OCI-LY3 (cell line): ENCODE results near the gene AGBL4.

Experiments used
- EZH2phosphoT487 ChIP-seq: fragments of 200-600 bp; shearing (Covaris generic); IDR thresholded peaks from 2 replicates; pipeline ENCODE4 v1.6.1; 2018; ENCODE audit warnings: antibody characterized with exemption, mixed run types, low read depth
- TF ChIP-seq, protein P1 (sequence below): fragments of 200-600, 300-600 bp; sonication (generic); IDR thresholded peaks from 2 replicates; pipeline ENCODE4 v1.5.1; 2014; ENCODE audit warnings: antibody characterized with exemption, low read length, low read depth

DNA sequence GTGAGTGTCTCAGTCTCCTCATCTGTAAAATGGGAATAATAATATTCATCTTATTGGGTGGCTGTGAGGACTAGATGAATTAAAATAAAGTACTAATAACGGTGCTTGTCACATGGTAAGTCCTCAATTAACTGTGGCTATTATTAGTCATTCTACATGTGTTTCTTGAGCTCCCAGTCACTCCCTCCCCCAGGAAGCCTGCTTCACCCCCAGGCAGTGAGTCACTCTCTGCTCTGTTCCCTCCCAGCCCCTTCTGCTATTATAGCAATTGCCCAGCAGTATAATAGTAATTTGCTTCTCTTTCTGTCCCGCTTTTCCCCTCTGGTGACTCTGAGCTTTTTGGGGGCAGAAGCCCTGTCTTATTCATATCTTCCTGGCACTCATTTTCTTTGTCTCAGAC lies 1349.1 kb downstream of the AGBL4 start:
- TF ChIP-seq, protein P1, sequence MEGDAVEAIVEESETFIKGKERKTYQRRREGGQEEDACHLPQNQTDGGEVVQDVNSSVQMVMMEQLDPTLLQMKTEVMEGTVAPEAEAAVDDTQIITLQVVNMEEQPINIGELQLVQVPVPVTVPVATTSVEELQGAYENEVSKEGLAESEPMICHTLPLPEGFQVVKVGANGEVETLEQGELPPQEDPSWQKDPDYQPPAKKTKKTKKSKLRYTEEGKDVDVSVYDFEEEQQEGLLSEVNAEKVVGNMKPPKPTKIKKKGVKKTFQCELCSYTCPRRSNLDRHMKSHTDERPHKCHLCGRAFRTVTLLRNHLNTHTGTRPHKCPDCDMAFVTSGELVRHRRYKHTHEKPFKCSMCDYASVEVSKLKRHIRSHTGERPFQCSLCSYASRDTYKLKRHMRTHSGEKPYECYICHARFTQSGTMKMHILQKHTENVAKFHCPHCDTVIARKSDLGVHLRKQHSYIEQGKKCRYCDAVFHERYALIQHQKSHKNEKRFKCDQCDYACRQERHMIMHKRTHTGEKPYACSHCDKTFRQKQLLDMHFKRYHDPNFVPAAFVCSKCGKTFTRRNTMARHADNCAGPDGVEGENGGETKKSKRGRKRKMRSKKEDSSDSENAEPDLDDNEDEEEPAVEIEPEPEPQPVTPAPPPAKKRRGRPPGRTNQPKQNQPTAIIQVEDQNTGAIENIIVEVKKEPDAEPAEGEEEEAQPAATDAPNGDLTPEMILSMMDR = no peak
- TF ChIP-seq EZH2phosphoT487 = no peak
